ENCODE results near the gene SLC7A14.

Gene SLC7A14

GRCh38 chr3:170542704-170543103, 43.2 kb downstream of the SLC7A14 start:
- no peaks in the 10 kb centered on the region for H3K36me3 ChIP-seq (ENCODE audit: control insufficient read depth in 2 of 2, insufficient read depth in 2 of 2, low read length in 2 of 2)

GRCh38 chr3:170539897-170540296, 46.0 kb downstream of the SLC7A14 start:
- Histone ChIP-seq H3K4me1 (ENCODE audit: control insufficient read depth in 2 of 2, insufficient read depth in 2 of 2, low read length in 2 of 2) (no peaks in the 10 kb centered on the region), H3K27me3 (ENCODE audit: control insufficient read depth in 2 of 2, insufficient read depth in 2 of 2, low read length in 2 of 2) (peaks cover 0 to 10% of the 10 kb centered on the region in 2 donors), H3K36me3 (ENCODE audit: control insufficient read depth in 2 of 2, insufficient read depth in 2 of 2, low read length in 2 of 2) (no peaks in the 10 kb centered on the region), H3K4me3 (ENCODE audit: low read length in 2 of 2) (no peak overlapping the region), H3K9ac (ENCODE audit: low read depth in 1 of 2, low read length in 2 of 2) (no peak overlapping the region), H3K9me3 (ENCODE audit: control insufficient read depth in 2 of 2, low read length in 2 of 2) (no peaks in the 10 kb centered on the region), H3K27ac (ENCODE audit: low read depth in 2 of 2, low read length in 2 of 2) (no peak overlapping the region)

More at GRCh38 chr3:170542704-170543103, 43.2 kb downstream of the SLC7A14 start:
- peaks cover 0 to 5% of the 10 kb centered on the region in 2 donors for H3K27me3 ChIP-seq (ENCODE audit: control insufficient read depth in 2 of 2, insufficient read depth in 2 of 2, low read length in 2 of 2)
- H3K4me3 ChIP-seq (ENCODE audit: low read length in 2 of 2), result no peak overlapping the region
- no peak overlapping the region for H3K27ac ChIP-seq (ENCODE audit: low read depth in 2 of 2, low read length in 2 of 2)
- no peak overlapping the region for H3K9ac ChIP-seq (ENCODE audit: low read depth in 1 of 2, low read length in 2 of 2)
- H3K4me1 ChIP-seq (ENCODE audit: control insufficient read depth in 2 of 2, insufficient read depth in 2 of 2, low read length in 2 of 2), result no peaks in the 10 kb centered on the region
- no peaks in the 10 kb centered on the region for H3K9me3 ChIP-seq (ENCODE audit: control insufficient read depth in 2 of 2, low read length in 2 of 2)

GRCh38 chr3:170536712-170537111, 49.2 kb downstream of the SLC7A14 start:
- Histone ChIP-seq H3K4me3 (ENCODE audit: low read length in 2 of 2) (no peak overlapping the region), H3K27ac (ENCODE audit: low read depth in 2 of 2, low read length in 2 of 2) (no peak overlapping the region), H3K27me3 (ENCODE audit: control insufficient read depth in 2 of 2, insufficient read depth in 2 of 2, low read length in 2 of 2) (peaks cover 3 to 10% of the 10 kb centered on the region in 2 donors), H3K4me1 (ENCODE audit: control insufficient read depth in 2 of 2, insufficient read depth in 2 of 2, low read length in 2 of 2) (no peaks in the 10 kb centered on the region), H3K9me3 (ENCODE audit: control insufficient read depth in 2 of 2, low read length in 2 of 2) (no peaks in the 10 kb centered on the region), H3K9ac (ENCODE audit: low read depth in 1 of 2, low read length in 2 of 2) (no peak overlapping the region), H3K36me3 (ENCODE audit: control insufficient read depth in 2 of 2, insufficient read depth in 2 of 2, low read length in 2 of 2) (no peaks in the 10 kb centered on the region)

- H3K27ac ChIP-seq (ENCODE audit: low read depth in 2 of 2, low read length in 2 of 2), result no peak overlapping the region
- no peaks in the 10 kb centered on the region for H3K9me3 ChIP-seq (ENCODE audit: control insufficient read depth in 2 of 2, low read length in 2 of 2)
- H3K27me3 ChIP-seq (ENCODE audit: control insufficient read depth in 2 of 2, insufficient read depth in 2 of 2, low read length in 2 of 2), result peaks cover 3 to 10% of the 10 kb centered on the region in 2 donors
- H3K4me3 ChIP-seq (ENCODE audit: low read length in 2 of 2), result no peak overlapping the region
- H3K36me3 ChIP-seq (ENCODE audit: control insufficient read depth in 2 of 2, insufficient read depth in 2 of 2, low read length in 2 of 2), result no peaks in the 10 kb centered on the region
- H3K4me1 ChIP-seq (ENCODE audit: control insufficient read depth in 2 of 2, insufficient read depth in 2 of 2, low read length in 2 of 2), result no peaks in the 10 kb centered on the region
- no peak overlapping the region for H3K9ac ChIP-seq (ENCODE audit: low read depth in 1 of 2, low read length in 2 of 2)
Observed at GRCh38 chr3:170534227-170534626, 51.6 kb downstream of the SLC7A14 start.

- Histone ChIP-seq H3K4me1 (ENCODE audit: control insufficient read depth in 2 of 2, insufficient read depth in 2 of 2, low read length in 2 of 2) (no peaks in the 10 kb centered on the region), H3K4me3 (ENCODE audit: low read length in 2 of 2) (no peak overlapping the region), H3K27me3 (ENCODE audit: control insufficient read depth in 2 of 2, insufficient read depth in 2 of 2, low read length in 2 of 2) (peaks cover 3 to 5% of the 10 kb centered on the region in 2 donors), H3K27ac (ENCODE audit: low read depth in 2 of 2, low read length in 2 of 2) (no peak overlapping the region), H3K36me3 (ENCODE audit: control insufficient read depth in 2 of 2, insufficient read depth in 2 of 2, low read length in 2 of 2) (no peaks in the 10 kb centered on the region), H3K9me3 (ENCODE audit: control insufficient read depth in 2 of 2, low read length in 2 of 2) (no peaks in the 10 kb centered on the region), H3K9ac (ENCODE audit: low read depth in 1 of 2, low read length in 2 of 2) (no peak overlapping the region)
Observed at GRCh38 chr3:170532573-170532972, 53.3 kb downstream of the SLC7A14 start.

GRCh38 chr3:170531657-170532335, 54.1 kb downstream of the SLC7A14 start:
- H3K9ac ChIP-seq (ENCODE audit: low read depth in 1 of 2, low read length in 2 of 2), result no peak overlapping the region
- no peak overlapping the region for H3K27ac ChIP-seq (ENCODE audit: low read depth in 2 of 2, low read length in 2 of 2)
- no peaks in the 10 kb centered on the region for H3K4me1 ChIP-seq (ENCODE audit: control insufficient read depth in 2 of 2, insufficient read depth in 2 of 2, low read length in 2 of 2)
- H3K4me3 ChIP-seq (ENCODE audit: low read length in 2 of 2), result no peak overlapping the region
- H3K27me3 ChIP-seq (ENCODE audit: control insufficient read depth in 2 of 2, insufficient read depth in 2 of 2, low read length in 2 of 2), result peaks cover 3 to 5% of the 10 kb centered on the region in 2 donors
- H3K9me3 ChIP-seq (ENCODE audit: control insufficient read depth in 2 of 2, low read length in 2 of 2), result no peaks in the 10 kb centered on the region
- H3K36me3 ChIP-seq (ENCODE audit: control insufficient read depth in 2 of 2, insufficient read depth in 2 of 2, low read length in 2 of 2), result no peaks in the 10 kb centered on the region

- no peak overlapping the region for H3K4me3 ChIP-seq (ENCODE audit: low read length in 2 of 2)
- no peaks in the 10 kb centered on the region for H3K9me3 ChIP-seq (ENCODE audit: control insufficient read depth in 2 of 2, low read length in 2 of 2)
- no peak overlapping the region for H3K9ac ChIP-seq (ENCODE audit: low read depth in 1 of 2, low read length in 2 of 2)
- H3K27ac ChIP-seq (ENCODE audit: low read depth in 2 of 2, low read length in 2 of 2), result no peak overlapping the region
- no peaks in the 10 kb centered on the region for H3K36me3 ChIP-seq (ENCODE audit: control insufficient read depth in 2 of 2, insufficient read depth in 2 of 2, low read length in 2 of 2)
- no peaks in the 10 kb centered on the region for H3K4me1 ChIP-seq (ENCODE audit: control insufficient read depth in 2 of 2, insufficient read depth in 2 of 2, low read length in 2 of 2)
- H3K27me3 ChIP-seq (ENCODE audit: control insufficient read depth in 2 of 2, insufficient read depth in 2 of 2, low read length in 2 of 2), result peaks cover 3 to 5% of the 10 kb centered on the region in 2 donors
Observed at GRCh38 chr3:170531054-170531453, 54.8 kb downstream of the SLC7A14 start.

GRCh38 chr3:170529912-170530311, 56.0 kb downstream of the SLC7A14 start:
- Histone ChIP-seq H3K9ac (ENCODE audit: low read depth in 1 of 2, low read length in 2 of 2) (no peak overlapping the region), H3K9me3 (ENCODE audit: control insufficient read depth in 2 of 2, low read length in 2 of 2) (no peaks in the 10 kb centered on the region), H3K4me1 (ENCODE audit: control insufficient read depth in 2 of 2, insufficient read depth in 2 of 2, low read length in 2 of 2) (no peaks in the 10 kb centered on the region)

GRCh38 chr3:170529346-170529745, 56.5 kb downstream of the SLC7A14 start:
- Histone ChIP-seq H3K9me3 (ENCODE audit: control insufficient read depth in 2 of 2, low read length in 2 of 2) (no peaks in the 10 kb centered on the region), H3K27me3 (ENCODE audit: control insufficient read depth in 2 of 2, insufficient read depth in 2 of 2, low read length in 2 of 2) (peaks cover 0 to 3% of the 10 kb centered on the region in 2 donors), H3K4me3 (ENCODE audit: low read length in 2 of 2) (no peak overlapping the region), H3K36me3 (ENCODE audit: control insufficient read depth in 2 of 2, insufficient read depth in 2 of 2, low read length in 2 of 2) (no peaks in the 10 kb centered on the region), H3K27ac (ENCODE audit: low read depth in 2 of 2, low read length in 2 of 2) (no peak overlapping the region), H3K4me1 (ENCODE audit: control insufficient read depth in 2 of 2, insufficient read depth in 2 of 2, low read length in 2 of 2) (no peaks in the 10 kb centered on the region), H3K9ac (ENCODE audit: low read depth in 1 of 2, low read length in 2 of 2) (no peak overlapping the region)

More at GRCh38 chr3:170529912-170530311, 56.0 kb downstream of the SLC7A14 start:
- Histone ChIP-seq H3K4me3 (ENCODE audit: low read length in 2 of 2) (no peak overlapping the region), H3K36me3 (ENCODE audit: control insufficient read depth in 2 of 2, insufficient read depth in 2 of 2, low read length in 2 of 2) (no peaks in the 10 kb centered on the region), H3K27ac (ENCODE audit: low read depth in 2 of 2, low read length in 2 of 2) (no peak overlapping the region), H3K27me3 (ENCODE audit: control insufficient read depth in 2 of 2, insufficient read depth in 2 of 2, low read length in 2 of 2) (peaks cover 0 to 3% of the 10 kb centered on the region in 2 donors)

- no peak overlapping the region for H3K9ac ChIP-seq (ENCODE audit: low read depth in 1 of 2, low read length in 2 of 2)
- H3K36me3 ChIP-seq (ENCODE audit: control insufficient read depth in 2 of 2, insufficient read depth in 2 of 2, low read length in 2 of 2), result no peaks in the 10 kb centered on the region
- no peaks in the 10 kb centered on the region for H3K27me3 ChIP-seq (ENCODE audit: control insufficient read depth in 2 of 2, insufficient read depth in 2 of 2, low read length in 2 of 2)
- no peak overlapping the region for H3K4me3 ChIP-seq (ENCODE audit: low read length in 2 of 2)
- H3K4me1 ChIP-seq (ENCODE audit: control insufficient read depth in 2 of 2, insufficient read depth in 2 of 2, low read length in 2 of 2), result no peaks in the 10 kb centered on the region
- no peaks in the 10 kb centered on the region for H3K9me3 ChIP-seq (ENCODE audit: control insufficient read depth in 2 of 2, low read length in 2 of 2)
- H3K27ac ChIP-seq (ENCODE audit: low read depth in 2 of 2, low read length in 2 of 2), result no peak overlapping the region
Observed at GRCh38 chr3:170528726-170529125, 57.1 kb downstream of the SLC7A14 start.
